Fibroblast of upper back skin (primary cell): ENCODE results near the gene GHITM.

Experiments used
- DNase-seq: peaks from one replicate; pipeline ENCODE4 v3.0.0-alpha.2; 2013

The GHITM gene

GRCh38 chr10:84201682-84202081 lies 62.4 kb downstream of the GHITM start:
- no peak for DNase-seq

GRCh38 chr10:84202349-84202748 lies 63.0 kb downstream of the GHITM start:
- no peak for DNase-seq
